ENCODE measurements around the gene PXK.
A peak's percentile ranks its signal among the peaks of the same experiment; 100 is the strongest.
"Not testable (repeated sequence)": the region's sequence is repeated elsewhere in the genome, so short reads cannot be mapped to it uniquely, and the experiment has no call there.

PXK gene

GRCh38 chr3:58323529-58324390 is 8.9 kb upstream of the PXK start:
- peak; percentile 30 for DNase-seq

- DNase-seq, result peak; percentile 48
These were observed 8.0 kb upstream of the PXK start for GRCh38 chr3:58324391-58325390.

- no peak for DNase-seq
These were observed 7.1 kb upstream of the PXK start for GRCh38 chr3:58325525-58325992.

- no peak for DNase-seq
These were observed 6.3 kb upstream of the PXK start for GRCh38 chr3:58326267-58326900.

- no peak for DNase-seq
These were observed 3.4 kb upstream of the PXK start for GRCh38 chr3:58329150-58329921.

GRCh38 chr3:58329922-58330413 is 2.7 kb upstream of the PXK start:
- DNase-seq, result no peak

GRCh38 chr3:58331593-58332152 is 1.0 kb upstream of the PXK start:
- no peak for DNase-seq

GRCh38 chr3:58333206-58334012 is 717 bp downstream of the PXK start:
- peak; percentile 40 for DNase-seq

GRCh38 chr3:58334013-58334321 is 1.3 kb downstream of the PXK start:
- DNase-seq, result no peak

GRCh38 chr3:58334506-58334884 is 1.8 kb downstream of the PXK start:
- no peak for DNase-seq

GRCh38 chr3:58335652-58335947 is 2.9 kb downstream of the PXK start:
- DNase-seq, result no peak

GRCh38 chr3:58336135-58336882 is 3.6 kb downstream of the PXK start:
- DNase-seq, result peak; percentile 34

GRCh38 chr3:58337190-58337589 is 4.5 kb downstream of the PXK start:
- no peak for DNase-seq

- DNase-seq, result not testable (repeated sequence)
These were observed 6.5 kb downstream of the PXK start for GRCh38 chr3:58339146-58339545.

- no peak for DNase-seq
These were observed 8.0 kb downstream of the PXK start for GRCh38 chr3:58340594-58341244.

- DNase-seq, result no peak
These were observed 8.7 kb downstream of the PXK start for GRCh38 chr3:58341376-58341775.

- DNase-seq, result no peak
These were observed 10.0 kb downstream of the PXK start for GRCh38 chr3:58342676-58343075.

- no peak for DNase-seq
These were observed 12.8 kb downstream of the PXK start for GRCh38 chr3:58345457-58345856.

GRCh38 chr3:58346368-58346767 is 13.7 kb downstream of the PXK start:
- peak; percentile 48 for DNase-seq

GRCh38 chr3:58347984-58348383 is 15.3 kb downstream of the PXK start:
- no peak for DNase-seq

Measured in activated CD4-positive, alpha-beta T cell treated with anti-CD3 and anti-CD28 coated beads, Interleukin-2, amount 50 U/mL, for 16 hours (primary cell).